SU-DHL-6 (cell line): ENCODE data around the gene YTHDC2.

Source experiments
- EZH2phosphoT487 ChIP-seq: fragments of 200-600 bp; sonication (generic), shearing (Covaris generic); conservative IDR thresholded peaks from 2 replicates; pipeline ENCODE4 v1.6.1; 2018; ENCODE audit warnings: mild to moderate bottlenecking, antibody characterized with exemption, low read length, moderate library complexity, mixed read lengths
- TF ChIP-seq, protein P1 (sequence below): fragments of 200-600 bp; sonication (generic); IDR thresholded peaks from one replicate; pipeline ENCODE4 v1.5.1; 2017; ENCODE audit warnings: antibody characterized with exemption, mild to moderate bottlenecking, low read length, moderate library complexity; ENCODE audit not compliant: insufficient read depth, poor library complexity, severe bottlenecking

DNA sequence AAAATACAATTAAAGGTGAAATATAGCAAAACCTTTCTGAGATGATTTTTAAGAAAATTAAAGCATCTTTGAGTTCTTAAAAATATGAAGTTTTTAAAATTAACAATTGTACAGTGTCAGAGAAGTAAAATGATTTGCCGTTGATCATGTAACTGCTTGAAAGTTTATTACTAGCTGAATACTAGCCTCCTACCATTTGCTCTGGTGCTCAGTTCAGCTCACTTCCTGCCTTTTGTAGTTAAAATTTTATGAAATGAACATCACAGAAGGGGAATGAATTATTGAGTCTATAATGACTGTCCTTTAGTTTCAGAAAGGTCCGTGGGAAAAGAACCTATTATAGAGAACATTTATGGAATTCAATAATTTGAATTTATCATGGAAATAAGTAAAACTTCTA, 9.7 kb downstream of the YTHDC2 start:
- TF ChIP-seq, protein P1, sequence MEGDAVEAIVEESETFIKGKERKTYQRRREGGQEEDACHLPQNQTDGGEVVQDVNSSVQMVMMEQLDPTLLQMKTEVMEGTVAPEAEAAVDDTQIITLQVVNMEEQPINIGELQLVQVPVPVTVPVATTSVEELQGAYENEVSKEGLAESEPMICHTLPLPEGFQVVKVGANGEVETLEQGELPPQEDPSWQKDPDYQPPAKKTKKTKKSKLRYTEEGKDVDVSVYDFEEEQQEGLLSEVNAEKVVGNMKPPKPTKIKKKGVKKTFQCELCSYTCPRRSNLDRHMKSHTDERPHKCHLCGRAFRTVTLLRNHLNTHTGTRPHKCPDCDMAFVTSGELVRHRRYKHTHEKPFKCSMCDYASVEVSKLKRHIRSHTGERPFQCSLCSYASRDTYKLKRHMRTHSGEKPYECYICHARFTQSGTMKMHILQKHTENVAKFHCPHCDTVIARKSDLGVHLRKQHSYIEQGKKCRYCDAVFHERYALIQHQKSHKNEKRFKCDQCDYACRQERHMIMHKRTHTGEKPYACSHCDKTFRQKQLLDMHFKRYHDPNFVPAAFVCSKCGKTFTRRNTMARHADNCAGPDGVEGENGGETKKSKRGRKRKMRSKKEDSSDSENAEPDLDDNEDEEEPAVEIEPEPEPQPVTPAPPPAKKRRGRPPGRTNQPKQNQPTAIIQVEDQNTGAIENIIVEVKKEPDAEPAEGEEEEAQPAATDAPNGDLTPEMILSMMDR, result no peak
- TF ChIP-seq EZH2phosphoT487, result no peak
